IPS-11a (cell line): Measurements from ENCODE around the gene CHRNA1.

Source experiments
- H3K4me3 ChIP-seq: one replicate; pipeline ENCODE4 v1.5.1; 2013; ENCODE audit warnings: low read depth, low read length, control low read depth

The CHRNA1 gene

GRCh38 chr2:174784316-174784715 lies 20.0 kb upstream of the CHRNA1 start:
- no peak overlapping the region for H3K4me3 ChIP-seq

- no peak overlapping the region for H3K4me3 ChIP-seq
These were observed 17.7 kb upstream of the CHRNA1 start for GRCh38 chr2:174781996-174782395.

GRCh38 chr2:174781298-174781697 lies 17.0 kb upstream of the CHRNA1 start:
- no peak overlapping the region for H3K4me3 ChIP-seq

- H3K4me3 ChIP-seq, result no peak overlapping the region
These were observed 16.6 kb upstream of the CHRNA1 start for GRCh38 chr2:174780856-174781255.

- H3K4me3 ChIP-seq, result no peak overlapping the region
These were observed 16.0 kb upstream of the CHRNA1 start for GRCh38 chr2:174780191-174780840.

GRCh38 chr2:174779361-174779928 lies 15.2 kb upstream of the CHRNA1 start:
- no peak overlapping the region for H3K4me3 ChIP-seq

GRCh38 chr2:174778085-174778981 lies 14.1 kb upstream of the CHRNA1 start:
- no peak overlapping the region for H3K4me3 ChIP-seq

GRCh38 chr2:174777347-174778084 lies 13.2 kb upstream of the CHRNA1 start:
- no peak overlapping the region for H3K4me3 ChIP-seq

GRCh38 chr2:174776675-174777074 lies 12.4 kb upstream of the CHRNA1 start:
- no peak overlapping the region for H3K4me3 ChIP-seq

GRCh38 chr2:174776223-174776622 lies 12.0 kb upstream of the CHRNA1 start:
- no peak overlapping the region for H3K4me3 ChIP-seq

GRCh38 chr2:174775571-174775980 lies 11.3 kb upstream of the CHRNA1 start:
- no peak overlapping the region for H3K4me3 ChIP-seq

- H3K4me3 ChIP-seq, result no peak overlapping the region
These were observed 10.6 kb upstream of the CHRNA1 start for GRCh38 chr2:174774886-174775285.

GRCh38 chr2:174773215-174773614 lies 8.9 kb upstream of the CHRNA1 start:
- no peak overlapping the region for H3K4me3 ChIP-seq

- no peak overlapping the region for H3K4me3 ChIP-seq
These were observed 8.2 kb upstream of the CHRNA1 start for GRCh38 chr2:174772472-174772801.

GRCh38 chr2:174771631-174772471 lies 7.6 kb upstream of the CHRNA1 start:
- no peak overlapping the region for H3K4me3 ChIP-seq

- no peak overlapping the region for H3K4me3 ChIP-seq
These were observed 6.9 kb upstream of the CHRNA1 start for GRCh38 chr2:174771136-174771535.

GRCh38 chr2:174768557-174768956 lies 4.3 kb upstream of the CHRNA1 start:
- H3K4me3 ChIP-seq, result no peak overlapping the region

- no peak overlapping the region for H3K4me3 ChIP-seq
These were observed 2.0 kb upstream of the CHRNA1 start for GRCh38 chr2:174766271-174766670.

- no peak overlapping the region for H3K4me3 ChIP-seq
These were observed 1.3 kb upstream of the CHRNA1 start for GRCh38 chr2:174765576-174765975.

- no peak overlapping the region for H3K4me3 ChIP-seq
These were observed 492 bp downstream of the CHRNA1 start for GRCh38 chr2:174763780-174764179.
